SK-N-MC (cell line): ENCODE results near the gene TGDS.
"Not testable (repeated sequence)": the region's sequence is repeated elsewhere in the genome, so short reads cannot be mapped to it uniquely, and the experiment has no call there.

ENCODE experiments used
- DNase-seq: peaks from one replicate; pipeline ENCODE4 v3.0.0-alpha.2; 2011; ENCODE audit warnings: low read depth, low spot score
- H3K27ac ChIP-seq: fragments of 200-600 bp; sonication (generic); 2 replicates; pipeline ENCODE4 v1.5.1; 2016; ENCODE audit warnings: mixed run types
- H3K36me3 ChIP-seq: fragments of 200-600 bp; sonication (generic); 2 replicates; pipeline ENCODE4 v1.6.1; 2017; ENCODE audit warnings: antibody characterized with exemption, low read length, mixed read lengths; ENCODE audit not compliant: insufficient read depth
- H3K4me3 ChIP-seq: fragments of 200-600 bp; sonication (generic); 2 replicates; pipeline ENCODE4 v1.5.1; 2016
- H3K9ac ChIP-seq: fragments of 200-600 bp; sonication (generic); 2 replicates; pipeline ENCODE4 v1.8.0; 2017; ENCODE audit warnings: mixed run types, mixed read lengths; ENCODE audit not compliant: insufficient read length
- H3K9me3 ChIP-seq: fragments of 200-600 bp; sonication (generic); 2 replicates; pipeline ENCODE4 v1.6.1; 2017; ENCODE audit warnings: low read depth, mild to moderate bottlenecking, antibody characterized with exemption, low read length, moderate library complexity, mixed read lengths
- EZH2 ChIP-seq: fragments of 200-600 bp; sonication (generic); IDR thresholded peaks from one replicate; pipeline ENCODE4 v1.6.1; 2017; ENCODE audit warnings: antibody characterized with exemption
- FOXP2 ChIP-seq: optimal IDR thresholded peaks from 2 replicates; pipeline ENCODE3; 2011; ENCODE audit warnings: mild to moderate bottlenecking, moderate library complexity; ENCODE audit not compliant: insufficient read depth; ENCODE audit errors: extremely low read length, control extremely low read depth
- POLR2AphosphoS5 ChIP-seq: IDR thresholded peaks from 2 replicates; pipeline ENCODE4 v1.6.1; 2012; ENCODE audit warnings: mild to moderate bottlenecking, low read depth, low read length, borderline replicate concordance

The TGDS gene

DNA sequence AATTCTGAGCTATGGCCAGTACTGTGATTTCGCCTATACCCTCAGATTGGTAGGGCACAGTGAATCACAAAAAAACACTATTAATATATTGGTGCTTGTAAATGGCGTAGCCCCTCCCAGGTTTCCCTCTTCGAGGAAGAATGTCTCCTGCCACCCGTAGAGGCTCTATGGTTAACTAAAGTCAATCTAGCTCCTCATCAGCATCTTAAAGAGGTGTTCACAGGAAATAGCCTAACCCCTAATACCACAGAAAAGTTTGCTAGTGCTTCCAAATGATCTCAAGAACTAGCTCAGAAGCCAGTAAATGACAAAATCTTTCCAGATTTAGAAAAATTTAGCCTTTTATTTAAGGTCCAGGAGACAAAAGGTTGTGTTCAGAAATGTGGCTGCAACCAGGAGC lies 60.2 kb downstream of the TGDS start:
- no peak for DNase-seq
- no peak for TF ChIP-seq POLR2AphosphoS5
- no peak for TF ChIP-seq FOXP2
- no peak for TF ChIP-seq EZH2
- H3K36me3 ChIP-seq: no peaks in the 10 kb centered on the region
- no peak overlapping the region for H3K27ac ChIP-seq
- no peak overlapping the region for H3K9ac ChIP-seq
- no peaks in the 10 kb centered on the region for H3K9me3 ChIP-seq
- no peak overlapping the region for H3K4me3 ChIP-seq

DNA sequence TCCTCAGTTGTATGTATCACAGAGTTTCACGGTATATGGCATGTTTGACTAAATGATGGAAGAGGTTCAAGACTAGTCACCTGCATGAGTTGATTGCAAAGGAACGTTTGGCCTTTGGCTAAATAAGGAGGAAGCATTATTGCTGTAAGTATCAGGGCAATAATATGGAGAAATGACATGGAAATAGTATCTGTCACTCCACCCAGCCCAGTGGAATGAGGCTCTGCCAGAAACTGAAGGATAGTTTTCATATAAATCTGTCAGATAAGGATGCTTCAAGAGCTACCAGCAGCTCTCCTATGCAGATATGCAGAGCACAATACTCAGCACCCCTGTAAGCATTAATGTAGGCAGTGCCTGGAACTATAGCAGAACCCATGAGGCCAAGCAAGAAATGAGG lies 60.7 kb downstream of the TGDS start:
- Histone ChIP-seq H3K36me3 (no peaks in the 10 kb centered on the region), H3K9ac (no peak overlapping the region), H3K27ac (no peak overlapping the region), H3K9me3 (no peaks in the 10 kb centered on the region), H3K4me3 (no peak overlapping the region)
- TF ChIP-seq POLR2AphosphoS5: no peak
- TF ChIP-seq FOXP2: no peak
- no peak for TF ChIP-seq EZH2
- DNase-seq: no peak

- TF ChIP-seq EZH2 (no peak), FOXP2 (no peak), POLR2AphosphoS5 (no peak)
- Histone ChIP-seq H3K4me3 (no peak overlapping the region), H3K36me3 (no peaks in the 10 kb centered on the region), H3K27ac (no peak overlapping the region), H3K9ac (no peak overlapping the region), H3K9me3 (no peaks in the 10 kb centered on the region)
- DNase-seq: no peak
Measured at GRCh38 chr13:94534166-94534565, 61.8 kb downstream of the TGDS start.

DNA sequence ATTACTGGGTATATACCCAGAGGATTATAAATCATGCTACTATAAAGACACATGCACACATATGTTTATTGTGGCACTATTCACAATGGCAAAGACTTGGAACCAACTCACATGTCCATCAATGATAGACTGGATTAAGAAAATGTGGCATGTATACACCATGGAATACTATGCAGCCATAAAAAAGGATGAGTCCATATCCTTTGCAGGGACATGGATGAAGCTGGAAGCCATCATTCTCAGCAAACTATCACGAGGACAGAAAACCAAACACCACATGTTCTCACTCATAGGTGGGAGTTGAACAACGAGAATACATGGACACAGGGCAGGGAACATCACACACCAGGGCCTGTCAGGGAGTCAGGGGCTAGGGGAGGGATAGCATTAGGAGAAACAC lies 63.7 kb downstream of the TGDS start:
- DNase-seq, H3K9me3 ChIP-seq, H3K9ac ChIP-seq, H3K4me3 ChIP-seq, H3K27ac ChIP-seq, H3K36me3 ChIP-seq: not testable (repeated sequence)

GRCh38 chr13:94526956-94527355 lies 69.0 kb downstream of the TGDS start:
- not testable (repeated sequence) for H3K36me3 ChIP-seq, H3K4me3 ChIP-seq, H3K9me3 ChIP-seq, H3K9ac ChIP-seq, H3K27ac ChIP-seq, DNase-seq

DNA sequence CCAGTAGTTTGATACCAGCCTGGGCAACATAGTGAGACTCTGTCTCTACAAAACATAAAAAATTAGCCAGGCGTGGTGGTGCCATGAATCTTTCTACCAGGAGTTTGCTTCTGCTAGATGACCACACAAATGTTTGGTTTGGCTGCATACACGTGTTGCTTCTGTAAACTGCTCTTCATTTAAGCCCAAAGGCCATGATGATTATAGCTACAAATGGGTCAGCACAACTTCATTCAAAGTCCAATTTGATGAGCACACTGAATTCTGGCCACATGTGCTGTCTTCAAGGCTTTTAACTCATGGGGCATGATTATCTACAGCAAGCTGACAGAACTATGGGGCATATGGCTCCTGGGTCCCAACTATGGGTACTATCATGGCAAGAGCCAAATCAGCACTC lies 70.2 kb downstream of the TGDS start:
- no peak overlapping the region for H3K27ac ChIP-seq
- no peak overlapping the region for H3K9ac ChIP-seq
- DNase-seq: no peak
- no peak overlapping the region for H3K4me3 ChIP-seq
- TF ChIP-seq POLR2AphosphoS5 (no peak), EZH2 (no peak), FOXP2 (no peak)
- no peaks in the 10 kb centered on the region for H3K36me3 ChIP-seq
- no peaks in the 10 kb centered on the region for H3K9me3 ChIP-seq

DNA sequence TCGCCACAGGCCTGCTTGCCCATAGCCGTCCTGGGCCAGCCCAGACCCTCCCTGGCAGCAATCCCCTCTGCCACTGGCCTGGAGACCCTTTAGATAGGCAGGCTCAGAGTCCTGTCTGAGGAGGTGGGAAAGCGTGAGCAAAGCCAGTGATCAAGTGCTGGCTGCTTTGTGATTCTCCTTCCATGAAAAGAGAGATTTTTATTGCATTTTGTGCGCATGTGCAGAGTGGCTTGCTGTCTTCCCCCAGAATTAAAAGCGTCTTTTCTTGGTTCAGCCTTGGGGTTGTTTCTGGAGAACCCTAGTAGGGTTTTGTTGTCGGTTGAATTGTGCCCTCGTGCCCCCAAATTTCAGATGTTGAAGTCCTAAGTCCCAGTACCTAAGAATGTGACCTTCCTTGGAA lies 71.5 kb downstream of the TGDS start:
- no peak for DNase-seq
- no peak overlapping the region for H3K27ac ChIP-seq
- no peaks in the 10 kb centered on the region for H3K9me3 ChIP-seq
- no peak overlapping the region for H3K9ac ChIP-seq
- no peak for TF ChIP-seq POLR2AphosphoS5
- no peak for TF ChIP-seq EZH2
- no peak for TF ChIP-seq FOXP2
- no peaks in the 10 kb centered on the region for H3K36me3 ChIP-seq
- no peak overlapping the region for H3K4me3 ChIP-seq
